Esophagus squamous epithelium (tissue), 4 donors: ENCODE measurements around the gene GLB1L3.

Experiments
- POLR2A ChIP-seq, 4 donors: fragments of 450-650 bp; IDR thresholded peaks; one replicate each; pipeline ENCODE4 v1.6.1; 2017; ENCODE audit warnings: antibody characterized with exemption in 4 of 4, mild to moderate bottlenecking in 4 of 4, moderate library complexity in 3 of 4
- TF ChIP-seq, protein P1 (sequence below), 6 experiments: fragments of 450-650 bp in 4 of 6; fragments of 200-600 bp in 2 of 6; sonication (generic) in 2 of 6; IDR thresholded peaks; one replicate each; pipeline ENCODE4 v1.5.1; 2016 to 2019; ENCODE audit warnings: antibody characterized with exemption in 6 of 6, mild to moderate bottlenecking in 4 of 6, moderate library complexity in 4 of 6

DNA sequence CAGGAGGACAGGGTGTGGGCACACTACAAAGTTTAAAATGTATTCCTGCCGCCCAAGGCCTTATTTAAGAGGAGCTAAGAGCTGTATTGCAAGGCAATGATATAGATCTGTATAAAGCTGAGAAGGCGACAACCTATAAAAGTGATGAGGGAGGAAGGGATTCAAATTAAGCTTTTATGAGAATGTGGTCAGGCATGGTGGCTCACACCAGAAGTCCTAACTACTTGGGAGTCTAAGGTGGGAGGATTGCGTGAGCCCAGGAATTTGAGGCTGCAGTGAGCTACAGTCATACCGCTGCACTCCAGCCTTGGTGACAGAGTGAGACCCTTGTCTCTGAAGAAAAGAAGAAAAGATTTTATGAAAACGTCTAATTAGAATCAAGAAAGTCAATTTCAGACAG, 9.7 kb upstream of the GLB1L3 start:
- TF ChIP-seq, protein P1, sequence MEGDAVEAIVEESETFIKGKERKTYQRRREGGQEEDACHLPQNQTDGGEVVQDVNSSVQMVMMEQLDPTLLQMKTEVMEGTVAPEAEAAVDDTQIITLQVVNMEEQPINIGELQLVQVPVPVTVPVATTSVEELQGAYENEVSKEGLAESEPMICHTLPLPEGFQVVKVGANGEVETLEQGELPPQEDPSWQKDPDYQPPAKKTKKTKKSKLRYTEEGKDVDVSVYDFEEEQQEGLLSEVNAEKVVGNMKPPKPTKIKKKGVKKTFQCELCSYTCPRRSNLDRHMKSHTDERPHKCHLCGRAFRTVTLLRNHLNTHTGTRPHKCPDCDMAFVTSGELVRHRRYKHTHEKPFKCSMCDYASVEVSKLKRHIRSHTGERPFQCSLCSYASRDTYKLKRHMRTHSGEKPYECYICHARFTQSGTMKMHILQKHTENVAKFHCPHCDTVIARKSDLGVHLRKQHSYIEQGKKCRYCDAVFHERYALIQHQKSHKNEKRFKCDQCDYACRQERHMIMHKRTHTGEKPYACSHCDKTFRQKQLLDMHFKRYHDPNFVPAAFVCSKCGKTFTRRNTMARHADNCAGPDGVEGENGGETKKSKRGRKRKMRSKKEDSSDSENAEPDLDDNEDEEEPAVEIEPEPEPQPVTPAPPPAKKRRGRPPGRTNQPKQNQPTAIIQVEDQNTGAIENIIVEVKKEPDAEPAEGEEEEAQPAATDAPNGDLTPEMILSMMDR (IDR thresholded peaks at IDR 0.05), result no peak
- TF ChIP-seq POLR2A (IDR thresholded peaks at IDR 0.05), result no peak
